ENCODE data around the gene PDE8A. TPM values are rescaled to one million over a fixed set of nuclear protein-coding genes. Genes with fewer than 3 reads are reported as not detected.
"Not testable (repeated sequence)": the region's sequence is repeated elsewhere in the genome, so short reads cannot be mapped to it uniquely, and the experiment has no call there.

Gene PDE8A
- total RNA-seq, 1 experiment from 2014 or later: 2.3 TPM

DNA sequence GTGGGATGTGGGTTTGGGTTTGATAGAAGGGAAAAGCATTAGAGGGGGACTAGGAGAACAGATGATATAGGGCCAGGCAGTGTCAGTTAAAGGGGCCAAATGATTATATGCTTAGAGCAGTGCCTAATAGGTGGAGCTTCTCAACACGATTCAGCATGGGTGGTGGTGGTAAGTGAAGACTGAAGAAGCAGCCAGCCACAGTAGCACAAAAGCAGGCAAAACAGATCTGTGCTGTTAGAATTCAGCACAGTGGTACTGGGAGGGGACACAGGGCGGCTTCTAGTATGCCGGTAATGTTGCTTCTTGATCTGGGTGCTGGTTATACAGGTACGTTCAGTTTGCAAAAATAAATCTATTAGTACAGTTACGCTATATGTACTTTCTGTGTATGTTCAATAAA, 25.5 kb downstream of the PDE8A start:
- H3K4me3 ChIP-seq (ENCODE audit: insufficient read depth, low read depth, low read length): no peak overlapping the region
- DNase-seq: no peak
- no peaks in the 10 kb centered on the region for H3K36me3 ChIP-seq (replicated peaks; ENCODE audit: control insufficient read depth, insufficient read depth, low read length)
- no peaks in the 10 kb centered on the region for H3K27me3 ChIP-seq (ENCODE audit: control insufficient read depth, insufficient read depth, low read length)

GRCh38 chr15:85007741-85008397, 26.2 kb downstream of the PDE8A start:
- Histone ChIP-seq H3K4me3 (ENCODE audit: insufficient read depth, low read depth, low read length) (no peak overlapping the region), H3K36me3 (replicated peaks; ENCODE audit: control insufficient read depth, insufficient read depth, low read length) (no peaks in the 10 kb centered on the region)
- no peak for DNase-seq

DNA sequence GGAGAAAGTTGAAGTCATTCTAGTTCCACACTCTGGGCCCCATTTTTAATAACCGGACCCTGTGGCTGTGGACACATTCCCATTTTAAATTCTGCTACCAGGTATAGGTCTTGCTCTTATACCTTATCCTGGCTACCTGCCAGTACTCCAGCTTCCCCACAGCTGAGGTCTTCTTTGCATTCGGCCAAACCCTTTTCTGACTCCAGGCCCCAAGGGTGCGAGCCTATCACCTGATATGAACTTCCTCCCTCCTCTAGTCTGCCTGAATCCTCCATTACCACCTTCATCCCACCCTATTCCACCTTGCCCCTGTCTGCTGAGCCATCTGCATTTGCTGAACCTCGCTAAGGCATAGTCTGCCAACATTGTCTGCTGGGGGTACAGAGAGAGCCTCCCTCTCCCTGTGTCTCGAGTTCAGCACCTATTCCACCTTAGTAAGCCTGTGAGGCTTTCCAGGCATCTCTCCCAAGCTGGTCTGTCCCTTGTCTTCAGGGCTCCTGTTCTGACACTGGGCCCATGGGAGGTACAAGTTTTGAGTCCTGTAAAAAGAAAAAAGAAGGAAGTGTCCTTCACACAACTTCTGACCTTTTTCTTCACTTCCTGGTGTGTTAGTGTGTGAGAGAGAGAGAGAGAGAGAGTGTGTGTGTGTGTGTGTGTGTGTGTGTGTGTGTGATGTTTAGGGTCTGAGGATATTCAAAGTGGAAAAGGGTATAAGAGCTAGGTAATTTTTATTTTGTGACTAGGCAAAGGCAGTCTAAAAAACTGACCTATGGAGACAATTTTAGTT, 27.0 kb downstream of the PDE8A start:
- Histone ChIP-seq H3K36me3 (replicated peaks; ENCODE audit: control insufficient read depth, insufficient read depth, low read length) (no peaks in the 10 kb centered on the region), H3K27me3 (ENCODE audit: control insufficient read depth, insufficient read depth, low read length) (no peaks in the 10 kb centered on the region), H3K4me3 (ENCODE audit: insufficient read depth, low read depth, low read length) (no peak overlapping the region)
- no peak for DNase-seq

More at GRCh38 chr15:85007741-85008397, 26.2 kb downstream of the PDE8A start:
- no peaks in the 10 kb centered on the region for H3K27me3 ChIP-seq (ENCODE audit: control insufficient read depth, insufficient read depth, low read length)

DNA sequence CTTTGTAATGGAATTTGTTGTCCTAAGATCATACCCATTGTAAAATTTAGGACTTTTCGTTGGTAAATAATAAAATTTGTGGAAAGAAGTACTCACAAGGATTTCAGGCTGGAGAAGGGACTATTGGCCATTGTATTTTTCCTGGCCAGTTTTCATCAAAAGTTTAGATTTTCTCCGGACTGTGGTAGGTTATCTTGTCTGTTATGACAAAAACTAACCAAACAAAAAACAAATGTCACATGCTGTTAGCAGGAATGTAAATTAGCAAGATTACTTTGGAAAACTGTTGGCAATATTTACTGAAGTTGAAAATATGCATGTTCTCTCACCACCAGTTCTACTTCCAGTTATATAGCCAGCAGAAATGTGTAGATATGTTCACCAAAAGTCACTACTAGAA, 27.8 kb downstream of the PDE8A start:
- Histone ChIP-seq H3K36me3 (replicated peaks; ENCODE audit: control insufficient read depth, insufficient read depth, low read length) (no peaks in the 10 kb centered on the region), H3K4me3 (ENCODE audit: insufficient read depth, low read depth, low read length) (no peak overlapping the region)
- no peak for DNase-seq

DNA sequence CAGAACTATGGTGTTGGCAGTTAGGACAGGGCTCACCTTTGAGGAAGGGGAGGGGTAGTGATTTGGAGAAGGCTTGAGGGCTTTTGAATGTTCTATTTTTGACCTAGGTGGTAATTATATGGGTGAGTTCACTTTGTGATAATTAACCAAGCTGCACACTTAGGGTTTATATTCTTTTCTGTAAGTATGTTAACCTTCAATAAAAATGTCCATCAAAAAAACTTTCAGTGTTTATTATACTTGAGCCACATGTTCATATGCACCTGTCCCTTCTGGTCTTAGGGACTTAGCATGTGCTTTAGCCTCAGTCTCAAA, 28.4 kb downstream of the PDE8A start:
- H3K4me3 ChIP-seq (ENCODE audit: insufficient read depth, low read depth, low read length): no peak overlapping the region
- no peak for DNase-seq
- H3K27me3 ChIP-seq (ENCODE audit: control insufficient read depth, insufficient read depth, low read length): no peaks in the 10 kb centered on the region
- H3K36me3 ChIP-seq (replicated peaks; ENCODE audit: control insufficient read depth, insufficient read depth, low read length): no peaks in the 10 kb centered on the region

More for the DNA sequence above, 27.8 kb downstream of the PDE8A start:
- H3K27me3 ChIP-seq (ENCODE audit: control insufficient read depth, insufficient read depth, low read length): no peaks in the 10 kb centered on the region

- DNase-seq: peak; percentile 46
- Histone ChIP-seq H3K4me3 (ENCODE audit: insufficient read depth, low read depth, low read length) (no peak overlapping the region), H3K36me3 (replicated peaks; ENCODE audit: control insufficient read depth, insufficient read depth, low read length) (no peaks in the 10 kb centered on the region), H3K27me3 (ENCODE audit: control insufficient read depth, insufficient read depth, low read length) (no peaks in the 10 kb centered on the region)
Measured at GRCh38 chr15:85010386-85011159, 28.9 kb downstream of the PDE8A start.

GRCh38 chr15:85011160-85011571, 29.5 kb downstream of the PDE8A start:
- no peak for DNase-seq
- H3K27me3 ChIP-seq (ENCODE audit: control insufficient read depth, insufficient read depth, low read length): no peaks in the 10 kb centered on the region
- H3K4me3 ChIP-seq (ENCODE audit: insufficient read depth, low read depth, low read length): no peak overlapping the region
- no peaks in the 10 kb centered on the region for H3K36me3 ChIP-seq (replicated peaks; ENCODE audit: control insufficient read depth, insufficient read depth, low read length)

DNA sequence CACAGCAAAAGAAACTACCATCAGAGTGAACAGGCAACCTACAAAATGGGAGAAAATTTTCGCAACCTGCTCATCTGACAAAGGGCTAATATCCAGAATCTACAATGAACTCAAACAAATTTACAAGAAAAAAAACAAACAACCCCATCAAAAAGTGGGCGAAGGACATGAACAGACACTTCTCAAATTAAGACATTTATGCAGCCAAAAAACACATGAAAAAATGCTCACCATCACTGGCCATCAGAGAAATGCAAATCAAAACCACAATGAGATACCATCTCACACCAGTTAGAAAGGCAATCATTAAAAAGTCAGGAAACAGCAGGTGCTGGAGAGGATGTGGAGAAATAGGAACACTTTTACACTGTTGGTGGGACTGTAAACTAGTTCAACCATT, 30.1 kb downstream of the PDE8A start:
- H3K4me3 ChIP-seq (ENCODE audit: insufficient read depth, low read depth, low read length); H3K36me3 ChIP-seq (replicated peaks; ENCODE audit: control insufficient read depth, insufficient read depth, low read length); H3K27me3 ChIP-seq (ENCODE audit: control insufficient read depth, insufficient read depth, low read length); DNase-seq: not testable (repeated sequence)

- peak; percentile 17 for DNase-seq
- H3K4me3 ChIP-seq (ENCODE audit: insufficient read depth, low read depth, low read length): no peak overlapping the region
Measured at GRCh38 chr15:85013785-85014184, 32.1 kb downstream of the PDE8A start.

GRCh38 chr15:85014932-85015331, 33.3 kb downstream of the PDE8A start:
- DNase-seq: no peak
- H3K36me3 ChIP-seq (replicated peaks; ENCODE audit: control insufficient read depth, insufficient read depth, low read length): no peaks in the 10 kb centered on the region
- H3K27me3 ChIP-seq (ENCODE audit: control insufficient read depth, insufficient read depth, low read length): no peaks in the 10 kb centered on the region
- H3K4me3 ChIP-seq (ENCODE audit: insufficient read depth, low read depth, low read length): no peak overlapping the region

More at GRCh38 chr15:85013785-85014184, 32.1 kb downstream of the PDE8A start:
- Histone ChIP-seq H3K36me3 (replicated peaks; ENCODE audit: control insufficient read depth, insufficient read depth, low read length) (no peaks in the 10 kb centered on the region), H3K27me3 (ENCODE audit: control insufficient read depth, insufficient read depth, low read length) (no peaks in the 10 kb centered on the region)

DNA sequence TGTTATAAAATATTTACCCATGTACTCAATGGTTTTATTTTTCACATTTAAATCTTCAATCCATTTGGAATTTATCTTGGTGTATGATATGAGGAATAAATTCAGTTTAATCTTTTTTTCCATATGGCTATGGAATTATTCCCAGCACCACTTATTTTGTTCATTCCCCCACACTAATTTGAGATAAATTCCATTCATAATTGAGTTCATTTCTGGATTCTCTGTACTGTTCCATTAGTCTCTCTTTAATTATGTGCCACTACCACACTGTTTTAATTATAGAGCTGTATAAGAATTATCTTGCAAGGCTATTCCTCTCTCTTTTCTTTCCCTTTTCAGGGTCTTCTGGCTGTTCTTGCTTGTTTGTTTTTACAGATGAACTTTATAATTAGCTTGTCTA, 34.6 kb downstream of the PDE8A start:
- Histone ChIP-seq H3K27me3 (ENCODE audit: control insufficient read depth, insufficient read depth, low read length) (no peaks in the 10 kb centered on the region), H3K4me3 (ENCODE audit: insufficient read depth, low read depth, low read length) (no peak overlapping the region), H3K36me3 (replicated peaks; ENCODE audit: control insufficient read depth, insufficient read depth, low read length) (no peaks in the 10 kb centered on the region)
- DNase-seq: no peak

DNA sequence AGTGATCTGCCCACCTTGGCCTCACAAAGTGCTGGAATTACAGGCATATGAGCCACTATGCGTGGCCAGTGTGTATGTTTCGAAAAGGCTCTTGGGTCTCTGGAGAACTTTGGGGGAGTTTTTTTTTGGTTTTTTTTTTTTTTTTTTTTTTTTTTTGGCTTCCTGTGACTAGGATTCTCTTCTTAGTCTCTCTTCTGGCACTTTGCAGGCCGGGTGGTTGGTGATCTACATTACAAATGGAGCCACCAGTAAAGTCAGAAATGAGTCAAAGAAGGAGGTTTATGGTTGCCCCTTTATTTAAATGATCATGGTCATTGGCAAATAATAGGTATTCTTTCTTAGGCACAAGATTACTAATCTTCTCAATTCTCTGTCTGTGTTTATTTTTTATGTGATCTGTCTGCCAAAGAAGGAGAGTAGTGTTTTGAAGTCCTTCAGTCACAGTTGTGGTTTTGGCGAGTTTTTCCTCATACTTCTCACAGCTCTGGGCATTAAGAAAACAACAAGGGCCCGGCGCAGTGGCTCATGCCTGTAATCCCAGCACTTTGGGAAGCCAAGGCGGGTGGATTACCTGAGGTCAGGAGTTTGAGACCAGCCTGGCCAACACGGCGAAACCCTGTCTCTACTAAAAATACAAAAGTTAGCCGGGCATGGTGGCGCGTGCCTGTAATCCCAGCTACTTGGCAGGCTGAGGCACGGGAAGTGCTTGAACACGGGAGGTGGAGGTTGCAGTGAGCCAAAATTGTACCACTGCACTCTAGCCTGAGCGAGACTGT, 38.3 kb downstream of the PDE8A start:
- DNase-seq: no peak
- Histone ChIP-seq H3K36me3 (replicated peaks; ENCODE audit: control insufficient read depth, insufficient read depth, low read length) (no peaks in the 10 kb centered on the region), H3K4me3 (ENCODE audit: insufficient read depth, low read depth, low read length) (no peak overlapping the region), H3K27me3 (ENCODE audit: control insufficient read depth, insufficient read depth, low read length) (no peaks in the 10 kb centered on the region)

- Histone ChIP-seq H3K27me3 (ENCODE audit: control insufficient read depth, insufficient read depth, low read length) (no peaks in the 10 kb centered on the region), H3K36me3 (replicated peaks; ENCODE audit: control insufficient read depth, insufficient read depth, low read length) (no peaks in the 10 kb centered on the region), H3K4me3 (ENCODE audit: insufficient read depth, low read depth, low read length) (no peak overlapping the region)
- no peak for DNase-seq
Measured at GRCh38 chr15:85021409-85021808, 39.8 kb downstream of the PDE8A start.

DNA sequence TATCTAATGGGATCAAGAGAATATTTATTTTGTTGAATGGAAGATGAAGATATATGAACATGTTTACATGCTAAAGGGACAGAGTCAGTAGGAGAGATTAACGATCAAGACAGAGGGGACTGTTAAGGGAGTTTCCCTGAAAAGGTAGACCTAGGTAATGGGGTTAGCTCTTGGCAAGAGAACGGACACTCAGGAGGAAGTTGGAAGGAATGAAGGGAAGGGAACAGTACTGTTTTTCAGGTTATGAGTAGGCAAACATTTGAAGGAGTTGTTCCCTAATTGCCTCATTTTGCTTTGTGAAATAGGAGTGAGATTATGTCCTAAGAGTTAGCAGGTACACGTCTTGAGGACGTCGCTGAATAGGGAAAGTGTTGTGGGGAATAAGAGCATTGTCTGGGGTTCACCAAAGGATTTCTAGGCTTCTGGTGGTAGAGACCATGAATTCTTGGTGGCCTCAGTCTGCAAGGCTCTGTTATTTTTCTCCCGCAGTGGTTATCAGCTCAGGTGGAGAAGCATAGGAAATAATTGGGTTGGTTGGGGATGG, 41.3 kb downstream of the PDE8A start:
- H3K27me3 ChIP-seq (ENCODE audit: control insufficient read depth, insufficient read depth, low read length): no peaks in the 10 kb centered on the region
- H3K4me3 ChIP-seq (ENCODE audit: insufficient read depth, low read depth, low read length): no peak overlapping the region
- DNase-seq: no peak
- no peaks in the 10 kb centered on the region for H3K36me3 ChIP-seq (replicated peaks; ENCODE audit: control insufficient read depth, insufficient read depth, low read length)
